ENCODE results near the gene NXN. TPM values are rescaled to one million over a fixed set of nuclear protein-coding genes. Genes with fewer than 3 reads are reported as not detected.
"Not testable (repeated sequence)": the region's sequence is repeated elsewhere in the genome, so short reads cannot be mapped to it uniquely, and the experiment has no call there.

NXN gene
- total RNA-seq, 1 donor from 2014 or later, result 76.4 TPM

- peaks cover 3% of the 10 kb centered on the region for H3K36me3 Mint-ChIP-seq (ENCODE audit: low read depth)
- H3K4me1 Mint-ChIP-seq, result peaks cover 17% of the 10 kb centered on the region
- H3K27me3 Mint-ChIP-seq (ENCODE audit: low read depth), result no peaks in the 10 kb centered on the region
- H3K27ac Mint-ChIP-seq (ENCODE audit: unreplicated experiment), result no peak overlapping the region
- no peak for TF ChIP-seq CTCF (conservative IDR thresholded peaks at IDR 0.05)
- peak overlapping the region; percentile 41 for H3K4me3 Mint-ChIP-seq
- no peaks in the 10 kb centered on the region for H3K9me3 Mint-ChIP-seq
- no peak for DNase-seq (ENCODE audit: low read depth, low spot score)
Observed at GRCh38 chr17:1001640-1002411, 22.2 kb upstream of the NXN start.

- peak overlapping the region; percentile 31 for H3K4me3 Mint-ChIP-seq
Observed at GRCh38 chr17:1000597-1001461, 21.3 kb upstream of the NXN start.

GRCh38 chr17:998111-998510, 18.5 kb upstream of the NXN start:
- Mint-ChIP-seq H3K4me1 (peaks cover 17% of the 10 kb centered on the region), H3K27ac (ENCODE audit: unreplicated experiment) (no peak overlapping the region), H3K36me3 (ENCODE audit: low read depth) (peaks cover 3% of the 10 kb centered on the region), H3K4me3 (peak overlapping the region; percentile 99), H3K27me3 (ENCODE audit: low read depth) (no peaks in the 10 kb centered on the region), H3K9me3 (no peaks in the 10 kb centered on the region)
- DNase-seq (ENCODE audit: low read depth, low spot score), result no peak
- no peak for TF ChIP-seq CTCF (conservative IDR thresholded peaks at IDR 0.05)

More at GRCh38 chr17:1000597-1001461, 21.3 kb upstream of the NXN start:
- no peak for TF ChIP-seq CTCF (conservative IDR thresholded peaks at IDR 0.05)
- H3K27me3 Mint-ChIP-seq (ENCODE audit: low read depth), result no peaks in the 10 kb centered on the region
- peaks cover 3% of the 10 kb centered on the region for H3K36me3 Mint-ChIP-seq (ENCODE audit: low read depth)
- peaks cover 17% of the 10 kb centered on the region for H3K4me1 Mint-ChIP-seq
- H3K9me3 Mint-ChIP-seq, result no peaks in the 10 kb centered on the region
- DNase-seq (ENCODE audit: low read depth, low spot score), result no peak
- no peak overlapping the region for H3K27ac Mint-ChIP-seq (ENCODE audit: unreplicated experiment)

GRCh38 chr17:996554-997344, 17.2 kb upstream of the NXN start, which contains the start of gene TIMM22:
TSS of gene TIMM22 (plus strand) at chr17:997129. CDS start at chr17:997143, 14 bp downstream.
- TF ChIP-seq CTCF (conservative IDR thresholded peaks at IDR 0.05), result peak; percentile 91
- DNase-seq (ENCODE audit: low read depth, low spot score), result peak; percentile 91
- no peaks in the 10 kb centered on the region for H3K9me3 Mint-ChIP-seq
- H3K4me1 Mint-ChIP-seq, result peaks cover 17% of the 10 kb centered on the region
- peak within 1 kb of the TSS; percentile 100 for H3K27ac Mint-ChIP-seq (ENCODE audit: unreplicated experiment)
- no peaks in the 10 kb centered on the region for H3K27me3 Mint-ChIP-seq (ENCODE audit: low read depth)
- H3K4me3 Mint-ChIP-seq, result peak within 1 kb of the TSS; percentile 99
- no peaks in the 10 kb centered on the region for H3K36me3 Mint-ChIP-seq (ENCODE audit: low read depth)

GRCh38 chr17:995324-995723, 15.7 kb upstream of the NXN start:
- not testable (repeated sequence) for H3K27me3 Mint-ChIP-seq (ENCODE audit: low read depth); H3K9me3 Mint-ChIP-seq; H3K36me3 Mint-ChIP-seq (ENCODE audit: low read depth); H3K27ac Mint-ChIP-seq (ENCODE audit: unreplicated experiment); DNase-seq (ENCODE audit: low read depth, low spot score)
- H3K4me1 Mint-ChIP-seq, result peaks cover 17% of the 10 kb centered on the region
- H3K4me3 Mint-ChIP-seq, result peak overlapping the region; percentile 59

Data from neural crest cell (in vitro differentiated cells).